GM19023 (cell line): ENCODE data around the gene CLEC1A.
A peak's percentile ranks its signal among the peaks of the same experiment; 100 is the strongest.

Experiments used
- ATAC-seq: cut with Tn5 transposase; IDR thresholded peaks from one replicate; pipeline ENCODE4 v1.9.1; 2021; ENCODE audit warnings: mild to moderate bottlenecking, moderate library complexity; ENCODE audit not compliant: unreplicated experiment

Gene CLEC1A

GRCh38 chr12:10098791-10099190, at the start of gene CLEC1A:
Gene CLEC1A (minus strand): TSS chr12:10098985. CDS start chr12:10098922, 63 bp downstream.
- ATAC-seq = no peak

- peak; percentile 67 for ATAC-seq
Observed at GRCh38 chr12:10147714-10148403, 49.1 kb upstream of the CLEC1A start.

- ATAC-seq = no peak
Observed at GRCh38 chr12:10142976-10143589, 44.3 kb upstream of the CLEC1A start.

GRCh38 chr12:10140001-10140400, 41.2 kb upstream of the CLEC1A start:
- no peak for ATAC-seq

GRCh38 chr12:10136637-10137205, 37.9 kb upstream of the CLEC1A start:
- ATAC-seq = no peak

- no peak for ATAC-seq
Observed at GRCh38 chr12:10135126-10135525, 36.3 kb upstream of the CLEC1A start.

- no peak for ATAC-seq
Observed at GRCh38 chr12:10132850-10133370, 34.1 kb upstream of the CLEC1A start.

- ATAC-seq = no peak
Observed at GRCh38 chr12:10131111-10131690, 32.4 kb upstream of the CLEC1A start.

- ATAC-seq = no peak
Observed at GRCh38 chr12:10130042-10130441, 31.3 kb upstream of the CLEC1A start, which contains the start of gene CLEC7A. Gene CLEC7A (minus strand): TSS chr12:10130199. CDS start chr12:10130082, 117 bp downstream.

GRCh38 chr12:10128687-10129086, 29.9 kb upstream of the CLEC1A start:
- no peak for ATAC-seq

GRCh38 chr12:10126413-10126812, 27.6 kb upstream of the CLEC1A start:
- ATAC-seq = no peak

- ATAC-seq = no peak
Observed at GRCh38 chr12:10122689-10123088, 23.9 kb upstream of the CLEC1A start.

- no peak for ATAC-seq
Observed at GRCh38 chr12:10121278-10121677, 22.5 kb upstream of the CLEC1A start.

GRCh38 chr12:10119066-10119465, 20.3 kb upstream of the CLEC1A start:
- no peak for ATAC-seq

- ATAC-seq = no peak
Observed at GRCh38 chr12:10115890-10116289, 17.1 kb upstream of the CLEC1A start.

GRCh38 chr12:10115311-10115710, 16.5 kb upstream of the CLEC1A start:
- ATAC-seq = no peak

- ATAC-seq = no peak
Observed at GRCh38 chr12:10113920-10114319, 15.1 kb upstream of the CLEC1A start.

- ATAC-seq = no peak
Observed at GRCh38 chr12:10113075-10113474, 14.3 kb upstream of the CLEC1A start.

GRCh38 chr12:10111451-10111850, 12.7 kb upstream of the CLEC1A start:
- ATAC-seq = no peak

GRCh38 chr12:10110256-10110844, 11.6 kb upstream of the CLEC1A start:
- no peak for ATAC-seq

- ATAC-seq = no peak
Observed at GRCh38 chr12:10102322-10102721, 3.5 kb upstream of the CLEC1A start.
